Peyer's patch (tissue), 4 donors: ENCODE data around the gene SOD2. TPM values are rescaled to one million over a fixed set of nuclear protein-coding genes. Genes with fewer than 3 reads are reported as not detected.
"Not testable (repeated sequence)": the region's sequence is repeated elsewhere in the genome, so short reads cannot be mapped to it uniquely, and the experiment has no call there.

Source experiments
- DNase-seq, 3 donors: peaks; one replicate each; pipeline ENCODE4 v3.0.0-alpha.2; 2017 to 2019
- H3K27ac ChIP-seq, 4 donors: fragments of 200-600 bp; sonication (generic); one replicate each; pipeline ENCODE4 v1.5.1; 2016 to 2019
- H3K27me3 ChIP-seq, 2 donors: fragments of 200-600 bp; sonication (generic); one replicate each; pipeline ENCODE4 v1.5.1; 2019
- H3K36me3 ChIP-seq, 3 donors: fragments of 200-600 bp; sonication (generic); one replicate each; pipeline ENCODE4 v1.5.1; 2016 to 2019
- H3K4me1 ChIP-seq, 4 donors: fragments of 200-600 bp; sonication (generic); one replicate each; pipeline ENCODE4 v1.5.1; 2016 to 2019
- H3K4me3 ChIP-seq, 4 donors: fragments of 200-600 bp; sonication (generic); 1 replicate in 3 of 4; 2 replicates in 1 of 4; pipeline ENCODE4 v1.5.1; 2016 to 2019; ENCODE audit warnings: mild to moderate bottlenecking in 1 of 4
- H3K9me3 ChIP-seq, 4 donors: fragments of 200-600 bp; sonication (generic); one replicate each; pipeline ENCODE4 v1.5.1; 2016 to 2019; ENCODE audit warnings: mild to moderate bottlenecking in 1 of 4
- POLR2A ChIP-seq, 2 donors: fragments of 450-650 bp; IDR thresholded peaks; one replicate each; pipeline ENCODE4 v1.5.1; 2017; ENCODE audit warnings: antibody characterized with exemption in 2 of 2, mild to moderate bottlenecking in 2 of 2, moderate library complexity in 2 of 2
- total RNA-seq, 4 donors: library from RNA; depleted of rRNA; stranded (reverse); fragments of >200 nt; gene quantifications; one replicate each; pipeline ENCODE4 v1.1.0, GENCODE V29; 2016
- TF ChIP-seq, protein P1 (sequence below), 6 experiments: fragments of 450-650 bp in 4 of 6; fragments of 200-600 bp in 2 of 6; sonication (generic) in 1 of 6; IDR thresholded peaks; one replicate each; pipeline ENCODE4 v1.5.1; 2017 to 2019; ENCODE audit warnings: antibody characterized with exemption in 6 of 6, mild to moderate bottlenecking in 3 of 6, moderate library complexity in 1 of 6

The SOD2 gene
- total RNA-seq, 4 donors from 2014 or later: 85.0 to 156 (median 103) TPM

DNA sequence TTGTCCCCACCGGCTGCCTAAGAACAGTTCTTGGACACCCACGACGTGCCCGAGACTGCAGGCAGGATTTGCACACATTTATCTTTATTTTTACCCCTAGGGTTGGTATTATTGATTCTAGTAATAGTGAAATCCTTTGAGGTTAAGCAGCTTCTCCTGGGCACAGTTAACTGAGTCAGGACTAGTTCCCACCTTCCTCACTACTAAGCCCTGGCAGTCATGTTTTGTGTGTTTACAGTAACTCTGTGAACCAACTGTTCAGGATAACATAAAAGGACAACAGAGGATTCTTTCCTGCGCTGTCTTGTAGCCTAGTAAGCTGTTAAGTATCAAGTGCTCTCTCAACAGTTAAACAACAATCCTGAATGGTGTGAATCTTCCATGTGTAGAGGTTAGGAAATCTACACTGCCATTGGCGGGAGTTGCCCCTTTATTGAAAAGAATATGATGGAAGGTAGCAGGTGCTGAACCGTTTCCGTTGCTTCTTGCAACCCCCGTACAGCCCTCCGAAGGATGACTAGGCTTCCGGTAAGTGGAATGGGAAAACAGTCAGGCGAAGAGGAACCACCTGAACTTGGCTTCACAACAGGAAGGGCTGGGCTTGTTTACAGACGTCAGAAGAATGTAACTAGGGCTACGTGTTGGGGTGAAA lies 979 bp upstream of the SOD2 start:
- H3K36me3 ChIP-seq: peaks cover 0 to 9% (median 0%) of the 10 kb centered on the region in 3 donors

DNA sequence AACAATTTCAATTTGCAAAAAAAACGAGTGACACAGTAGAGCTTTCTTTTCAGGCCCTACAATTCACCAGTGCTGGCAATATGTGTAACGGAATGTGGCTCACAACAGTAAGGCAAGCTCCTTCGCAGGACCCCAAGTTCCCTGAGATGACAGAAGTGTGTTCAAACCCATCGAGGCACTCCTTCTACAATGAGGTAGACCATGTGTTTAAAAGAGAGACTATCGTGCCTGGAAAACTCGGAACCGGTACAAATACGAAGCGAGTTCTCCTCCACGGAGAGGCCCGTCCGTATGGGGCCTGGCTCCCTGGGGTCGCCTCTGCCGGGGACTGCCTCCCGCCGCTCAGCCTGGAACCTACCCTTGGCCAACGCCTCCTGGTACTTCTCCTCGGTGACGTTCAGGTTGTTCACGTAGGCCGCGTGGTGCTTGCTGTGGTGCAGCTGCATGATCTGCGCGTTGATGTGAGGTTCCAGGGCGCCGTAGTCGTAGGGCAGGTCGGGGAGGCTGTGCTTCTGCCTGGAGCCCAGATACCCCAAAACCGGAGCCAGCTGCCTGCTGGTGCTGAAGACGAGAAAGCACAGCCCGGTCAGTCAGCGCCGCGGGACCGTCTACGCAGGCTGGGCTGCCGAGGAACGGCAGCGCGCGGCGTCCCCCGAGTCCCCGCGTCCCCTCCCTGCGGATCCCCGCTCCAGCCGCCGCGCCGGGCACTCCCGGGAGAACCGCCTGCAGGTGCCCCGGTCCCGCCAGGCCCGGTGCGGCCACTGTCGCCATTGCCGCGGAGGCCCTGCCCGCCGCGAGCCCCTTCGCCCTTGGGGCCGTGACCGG lies 526 bp downstream of the SOD2 start:
- H3K27ac ChIP-seq: peak overlapping the region; percentile 95 to 99 (median 98)
- peak overlapping the region; percentile 84 to 98 (median 94) for H3K4me3 ChIP-seq
- TF ChIP-seq POLR2A (IDR thresholded peaks at IDR 0.05): no peak
- TF ChIP-seq, protein P1, sequence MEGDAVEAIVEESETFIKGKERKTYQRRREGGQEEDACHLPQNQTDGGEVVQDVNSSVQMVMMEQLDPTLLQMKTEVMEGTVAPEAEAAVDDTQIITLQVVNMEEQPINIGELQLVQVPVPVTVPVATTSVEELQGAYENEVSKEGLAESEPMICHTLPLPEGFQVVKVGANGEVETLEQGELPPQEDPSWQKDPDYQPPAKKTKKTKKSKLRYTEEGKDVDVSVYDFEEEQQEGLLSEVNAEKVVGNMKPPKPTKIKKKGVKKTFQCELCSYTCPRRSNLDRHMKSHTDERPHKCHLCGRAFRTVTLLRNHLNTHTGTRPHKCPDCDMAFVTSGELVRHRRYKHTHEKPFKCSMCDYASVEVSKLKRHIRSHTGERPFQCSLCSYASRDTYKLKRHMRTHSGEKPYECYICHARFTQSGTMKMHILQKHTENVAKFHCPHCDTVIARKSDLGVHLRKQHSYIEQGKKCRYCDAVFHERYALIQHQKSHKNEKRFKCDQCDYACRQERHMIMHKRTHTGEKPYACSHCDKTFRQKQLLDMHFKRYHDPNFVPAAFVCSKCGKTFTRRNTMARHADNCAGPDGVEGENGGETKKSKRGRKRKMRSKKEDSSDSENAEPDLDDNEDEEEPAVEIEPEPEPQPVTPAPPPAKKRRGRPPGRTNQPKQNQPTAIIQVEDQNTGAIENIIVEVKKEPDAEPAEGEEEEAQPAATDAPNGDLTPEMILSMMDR (IDR thresholded peaks at IDR 0.05): no peak
- H3K36me3 ChIP-seq: peaks cover 0 to 24% (median 0%) of the 10 kb centered on the region in 3 donors
- H3K4me1 ChIP-seq: peaks cover 0 to 30% (median 3%) of the 10 kb centered on the region in 4 donors
- DNase-seq: peak; percentile 65 to 83 (median 77)
- no peaks in the 10 kb centered on the region for H3K9me3 ChIP-seq
- no peaks in the 10 kb centered on the region for H3K27me3 ChIP-seq

More for the DNA sequence above, 979 bp upstream of the SOD2 start:
- TF ChIP-seq, protein P1 (IDR thresholded peaks at IDR 0.05): no peak
- peak in 1 of 2 donors; percentile 8 for TF ChIP-seq POLR2A (IDR thresholded peaks at IDR 0.05)
- peak in 2 of 3 donors; percentile 66 to 79 for DNase-seq
- peak overlapping the region; percentile 95 to 99 (median 98) for H3K27ac ChIP-seq
- no peaks in the 10 kb centered on the region for H3K27me3 ChIP-seq
- H3K4me3 ChIP-seq: peak overlapping the region; percentile 84 to 98 (median 94)
- peaks cover 0 to 25% (median 3%) of the 10 kb centered on the region in 4 donors for H3K4me1 ChIP-seq
- H3K9me3 ChIP-seq: no peaks in the 10 kb centered on the region

DNA sequence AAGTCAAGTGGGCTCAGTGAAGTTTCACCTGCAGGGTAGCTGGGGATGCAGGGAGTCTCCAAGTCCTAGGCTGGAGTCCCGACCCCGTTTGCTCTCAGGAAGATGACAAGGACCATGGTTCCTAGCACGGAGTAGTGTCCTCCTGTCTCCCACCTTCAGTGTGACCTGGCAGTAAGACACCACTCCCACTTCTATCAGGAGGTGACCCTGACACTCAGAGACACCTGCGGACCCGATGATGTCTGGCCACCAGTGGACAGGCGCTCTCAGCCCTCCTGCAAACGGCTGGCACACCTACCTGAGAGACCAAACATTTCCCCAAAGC lies 1.1 kb downstream of the SOD2 start:
- H3K27ac ChIP-seq: peak overlapping the region; percentile 95 to 99 (median 98)
- H3K27me3 ChIP-seq: no peaks in the 10 kb centered on the region
- TF ChIP-seq, protein P1 (IDR thresholded peaks at IDR 0.05): no peak
- TF ChIP-seq POLR2A (IDR thresholded peaks at IDR 0.05): no peak
- H3K36me3 ChIP-seq: peaks cover 0 to 30% (median 0%) of the 10 kb centered on the region in 3 donors
- H3K4me3 ChIP-seq: peak overlapping the region; percentile 84 to 98 (median 94)
- no peaks in the 10 kb centered on the region for H3K9me3 ChIP-seq
- DNase-seq: peak in 1 of 3 donors; percentile 50
- H3K4me1 ChIP-seq: peaks cover 0 to 30% (median 3%) of the 10 kb centered on the region in 4 donors

DNA sequence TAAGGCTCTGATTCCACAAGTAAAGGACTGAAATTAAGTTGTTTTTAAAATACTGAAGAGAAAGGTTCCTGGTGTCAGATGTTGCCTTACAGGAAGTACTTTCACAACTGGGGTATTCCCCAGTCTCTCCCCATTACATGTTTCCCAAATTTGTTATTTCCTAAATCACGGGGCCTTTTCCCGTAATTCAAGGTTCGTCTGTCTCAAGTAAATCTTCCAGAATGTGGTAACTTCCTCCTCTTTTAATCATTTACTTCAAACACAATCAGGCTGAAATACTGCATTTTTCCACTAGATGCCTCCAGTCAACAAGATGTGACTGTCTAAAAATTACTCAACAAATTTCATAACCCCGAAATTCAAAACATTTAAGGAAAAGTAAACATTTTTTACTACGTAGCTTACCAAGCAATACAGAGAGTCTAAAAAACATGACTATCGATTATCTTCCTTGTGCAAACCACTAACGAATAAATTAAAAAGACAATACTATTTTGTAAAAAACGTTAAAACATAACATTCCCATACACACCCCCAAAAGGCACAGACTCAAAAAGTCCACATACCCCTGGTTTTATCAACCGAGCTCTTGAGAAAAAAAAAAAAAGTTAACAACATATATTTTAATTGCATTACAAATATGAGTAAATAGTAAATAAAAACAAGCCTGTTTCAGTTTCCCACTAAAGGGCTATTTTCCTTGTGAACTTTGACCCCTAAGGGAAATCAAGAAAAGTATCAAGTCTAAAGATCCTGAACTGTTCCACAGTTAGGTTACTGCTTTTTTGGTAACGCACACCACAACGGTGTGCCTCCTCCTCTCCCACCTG lies 1.7 kb downstream of the SOD2 start:
- Histone ChIP-seq H3K27me3 (no peaks in the 10 kb centered on the region), H3K9me3 (no peaks in the 10 kb centered on the region), H3K4me3 (peak overlapping the region; percentile 84 to 98 (median 94)), H3K4me1 (peaks cover 0 to 30% (median 3%) of the 10 kb centered on the region in 4 donors), H3K27ac (peak overlapping the region; percentile 95 to 99 (median 98)), H3K36me3 (peaks cover 0 to 36% (median 0%) of the 10 kb centered on the region in 3 donors)
- TF ChIP-seq POLR2A (IDR thresholded peaks at IDR 0.05): peak in 1 of 2 donors; percentile 21
- TF ChIP-seq, protein P1 (IDR thresholded peaks at IDR 0.05): peak; percentile 71 to 99 (median 98)
- no peak for DNase-seq

DNA sequence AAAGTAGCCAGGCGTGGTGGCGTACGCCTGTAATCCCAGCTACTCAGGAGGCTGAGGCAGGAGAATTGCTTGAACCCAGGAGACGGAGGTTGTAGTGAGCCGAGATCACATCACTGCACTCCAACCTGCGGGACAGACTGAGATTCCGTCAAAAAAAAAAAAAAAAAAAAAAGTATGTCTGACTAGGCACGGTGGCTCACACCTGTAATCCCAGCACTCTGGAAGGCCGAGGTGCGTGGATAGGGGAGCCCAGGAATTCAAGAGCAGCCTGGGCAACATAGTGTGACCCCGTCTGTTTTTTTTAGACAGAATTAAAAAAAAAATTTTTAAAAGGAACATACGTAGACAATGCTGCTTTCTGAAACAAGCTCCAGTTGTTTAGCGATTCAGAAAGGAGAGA lies 2.9 kb downstream of the SOD2 start:
- Histone ChIP-seq H3K36me3 (peaks cover 0 to 44% (median 0%) of the 10 kb centered on the region in 3 donors), H3K4me1 (peaks cover 0 to 28% (median 3%) of the 10 kb centered on the region in 4 donors)
- not testable (repeated sequence) for H3K27me3 ChIP-seq, H3K9me3 ChIP-seq, DNase-seq, H3K4me3 ChIP-seq, H3K27ac ChIP-seq
